ENCODE data around the gene GOLGA8B.
"Not testable (repeated sequence)": the region's sequence is repeated elsewhere in the genome, so short reads cannot be mapped to it uniquely, and the experiment has no call there.

GRCh38 chr15:34575035-34575434, 8.4 kb downstream of the GOLGA8B start:
- TF ChIP-seq CTCF (IDR thresholded peaks at IDR 0.05; ENCODE audit: insufficient read depth, low read length, poor library complexity, severe bottlenecking); EZH2phosphoT487 (conservative IDR thresholded peaks at IDR 0.05; ENCODE audit: low read length): not testable (repeated sequence)
